HEK293 (cell line): ENCODE data around the gene AGAP1.

Experiments
- ZNF350 ChIP-seq: fragments of 450-650 bp; formaldehyde crosslinking; IDR thresholded peaks from 2 replicates; pipeline ENCODE4 v1.5.0; 2017; ENCODE audit warnings: missing biosample characterization, mild to moderate bottlenecking, missing genetic modification characterization
- ZNF76 ChIP-seq: fragments of 450-650 bp; formaldehyde crosslinking; IDR thresholded peaks from 2 replicates; pipeline ENCODE4; 2016; ENCODE audit warnings: low read depth, missing biosample characterization, missing genetic modification characterization, borderline replicate concordance
- TF ChIP-seq, protein P1 (sequence below): fragments of 450-650 bp; formaldehyde crosslinking; IDR thresholded peaks from 2 replicates; pipeline ENCODE4 v1.5.1; 2016; ENCODE audit warnings: missing biosample characterization, missing genetic modification characterization

DNA sequence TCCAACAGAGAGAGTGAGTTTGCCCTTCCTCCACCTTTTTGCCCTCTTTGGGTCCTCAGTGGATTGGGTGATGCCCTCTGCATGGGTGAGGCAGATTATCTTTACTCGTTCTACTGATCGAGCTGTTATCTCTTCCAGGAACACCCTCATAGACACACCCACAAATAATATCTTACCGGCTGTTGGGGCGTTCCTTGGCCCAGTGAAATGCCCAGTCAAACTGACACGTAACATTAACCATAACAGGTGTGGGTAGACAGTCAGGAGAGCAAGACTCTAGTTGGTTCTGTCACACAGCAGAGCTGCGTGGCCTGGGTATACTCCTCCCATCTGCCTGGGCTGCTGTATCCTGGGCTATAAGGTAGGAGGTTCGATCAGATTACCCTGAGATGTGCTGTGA, 144.1 kb downstream of the AGAP1 start:
- TF ChIP-seq ZNF76 (no peak), ZNF350 (tag by site-specific recombination) (no peak)
- TF ChIP-seq, protein P1, sequence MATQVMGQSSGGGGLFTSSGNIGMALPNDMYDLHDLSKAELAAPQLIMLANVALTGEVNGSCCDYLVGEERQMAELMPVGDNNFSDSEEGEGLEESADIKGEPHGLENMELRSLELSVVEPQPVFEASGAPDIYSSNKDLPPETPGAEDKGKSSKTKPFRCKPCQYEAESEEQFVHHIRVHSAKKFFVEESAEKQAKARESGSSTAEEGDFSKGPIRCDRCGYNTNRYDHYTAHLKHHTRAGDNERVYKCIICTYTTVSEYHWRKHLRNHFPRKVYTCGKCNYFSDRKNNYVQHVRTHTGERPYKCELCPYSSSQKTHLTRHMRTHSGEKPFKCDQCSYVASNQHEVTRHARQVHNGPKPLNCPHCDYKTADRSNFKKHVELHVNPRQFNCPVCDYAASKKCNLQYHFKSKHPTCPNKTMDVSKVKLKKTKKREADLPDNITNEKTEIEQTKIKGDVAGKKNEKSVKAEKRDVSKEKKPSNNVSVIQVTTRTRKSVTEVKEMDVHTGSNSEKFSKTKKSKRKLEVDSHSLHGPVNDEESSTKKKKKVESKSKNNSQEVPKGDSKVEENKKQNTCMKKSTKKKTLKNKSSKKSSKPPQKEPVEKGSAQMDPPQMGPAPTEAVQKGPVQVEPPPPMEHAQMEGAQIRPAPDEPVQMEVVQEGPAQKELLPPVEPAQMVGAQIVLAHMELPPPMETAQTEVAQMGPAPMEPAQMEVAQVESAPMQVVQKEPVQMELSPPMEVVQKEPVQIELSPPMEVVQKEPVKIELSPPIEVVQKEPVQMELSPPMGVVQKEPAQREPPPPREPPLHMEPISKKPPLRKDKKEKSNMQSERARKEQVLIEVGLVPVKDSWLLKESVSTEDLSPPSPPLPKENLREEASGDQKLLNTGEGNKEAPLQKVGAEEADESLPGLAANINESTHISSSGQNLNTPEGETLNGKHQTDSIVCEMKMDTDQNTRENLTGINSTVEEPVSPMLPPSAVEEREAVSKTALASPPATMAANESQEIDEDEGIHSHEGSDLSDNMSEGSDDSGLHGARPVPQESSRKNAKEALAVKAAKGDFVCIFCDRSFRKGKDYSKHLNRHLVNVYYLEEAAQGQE: no peak
